Occipital lobe (tissue), 2 donors: ENCODE data around the gene PCDHA2. TPM values are rescaled to one million over a fixed set of nuclear protein-coding genes. Genes with fewer than 3 reads are reported as not detected.
"Not testable (repeated sequence)": the region's sequence is repeated elsewhere in the genome, so short reads cannot be mapped to it uniquely, and the experiment has no call there.

Experiments used
- DNase-seq: peaks from one replicate; lab custom pipeline; 2025; lab: John Stamatoyannopoulos, UW
- total RNA-seq: library from RNA; depleted of rRNA; stranded (reverse); fragments of >200 nt; gene quantifications from one replicate; pipeline ENCODE4 v1.2.3, GENCODE V29; 2014

The PCDHA2 gene
- total RNA-seq, result 11.5 TPM

DNA sequence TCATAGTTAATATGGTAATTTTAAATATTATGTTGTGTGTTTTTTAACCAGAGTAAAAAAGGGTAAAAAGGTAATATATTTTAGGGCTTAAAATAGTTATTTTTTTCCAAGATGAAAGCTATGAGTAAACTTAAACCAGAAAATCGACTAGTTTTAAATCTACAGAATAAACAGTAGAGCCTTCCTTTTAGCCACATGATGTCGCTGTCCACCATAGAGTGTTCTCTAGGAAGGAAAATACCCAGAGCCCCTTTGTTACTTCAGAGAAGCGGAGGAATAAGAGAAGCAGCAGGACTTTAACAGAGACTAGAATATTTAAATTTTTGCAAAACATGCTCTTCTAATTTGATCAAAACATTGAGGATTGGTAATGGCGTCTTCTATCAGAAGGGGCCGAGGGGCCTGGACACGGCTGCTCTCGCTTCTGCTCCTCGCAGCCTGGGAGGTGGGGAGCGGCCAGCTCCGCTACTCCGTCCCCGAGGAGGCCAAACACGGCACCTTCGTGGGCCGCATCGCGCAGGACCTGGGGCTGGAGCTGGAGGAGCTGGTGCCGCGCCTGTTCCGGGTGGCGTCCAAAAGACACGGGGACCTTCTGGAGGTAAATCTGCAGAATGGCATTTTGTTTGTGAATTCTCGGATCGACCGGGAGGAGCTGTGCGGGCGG, at the start of gene PCDHA2:
Gene PCDHA2, plus strand, starts transcription at position 258 of the 664 bp plus-strand sequence.
- no peak for DNase-seq

DNA sequence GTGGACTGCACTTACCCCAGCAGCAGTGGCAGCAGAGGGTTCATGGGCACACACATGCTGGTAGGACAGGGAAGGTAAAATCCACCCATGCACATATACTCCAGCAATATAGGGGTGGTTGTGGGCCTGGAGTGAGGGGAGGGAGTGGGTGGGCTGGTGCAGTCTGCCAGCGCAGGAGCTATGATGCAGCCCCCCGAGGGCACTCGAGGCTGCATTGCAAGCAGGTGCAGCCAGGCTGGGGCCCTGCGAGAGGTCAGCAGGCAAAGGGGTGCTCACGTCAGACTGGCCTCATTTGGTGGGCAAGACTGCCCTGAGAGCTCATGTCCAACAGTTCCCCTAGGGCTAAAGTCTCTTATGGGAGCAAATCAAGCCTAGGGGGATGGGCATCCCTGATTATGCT, 41.1 kb upstream of the PCDHA2 start:
- DNase-seq, result no peak

DNA sequence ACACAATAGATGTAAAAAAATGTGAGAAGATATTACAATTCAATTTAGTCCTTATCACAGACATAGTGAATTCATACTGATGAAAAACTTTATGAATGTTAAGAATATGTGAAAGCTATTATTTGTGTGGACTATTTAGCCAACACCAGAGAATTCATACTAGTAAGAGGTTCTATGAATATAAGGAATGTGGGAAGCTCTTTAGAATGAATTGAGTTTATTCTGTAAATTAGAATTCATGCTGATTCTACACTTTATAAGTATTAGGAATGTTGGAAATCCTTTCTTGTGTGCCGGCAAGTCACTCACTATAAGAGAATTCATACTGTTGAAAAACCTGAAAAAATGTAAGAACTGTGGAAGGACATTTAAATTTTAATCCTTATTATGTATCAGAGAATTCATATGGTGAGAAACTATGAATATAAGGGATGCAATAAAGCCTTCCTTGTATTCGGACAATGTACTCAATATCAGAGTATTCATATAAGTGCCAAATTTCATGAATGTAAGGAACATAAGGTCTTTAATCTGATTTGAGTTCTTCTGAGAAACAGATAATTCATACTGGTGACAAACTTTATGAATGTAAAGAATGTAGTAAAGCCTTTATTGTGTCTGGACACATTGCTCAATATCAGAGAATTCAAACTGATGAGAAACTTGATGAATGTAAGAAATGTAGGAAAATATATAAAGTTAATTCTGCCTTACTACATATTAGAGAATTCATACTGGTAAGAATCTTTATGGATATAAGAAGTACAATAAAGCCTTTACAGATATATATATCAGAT, 30.3 kb upstream of the PCDHA2 start:
- no peak for DNase-seq

DNA sequence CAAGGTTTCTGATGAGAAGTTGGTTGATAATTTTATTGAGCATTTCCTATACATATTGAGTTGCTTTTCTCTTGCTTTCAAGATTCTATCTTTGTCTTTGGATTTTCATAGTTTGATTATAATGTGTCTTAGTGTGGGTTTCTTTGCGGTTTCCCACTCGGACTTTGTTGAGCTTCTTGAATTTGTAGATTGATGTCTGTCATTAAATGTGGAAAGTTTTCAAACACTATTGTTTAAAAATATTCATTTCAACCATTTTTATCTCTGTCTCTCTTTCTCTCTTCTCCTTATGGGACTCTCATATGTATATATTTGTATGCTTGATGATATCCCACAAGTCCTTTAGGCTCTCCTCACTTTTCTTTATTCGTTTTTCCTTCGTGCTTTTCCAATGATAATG, 27.2 kb upstream of the PCDHA2 start:
- DNase-seq, result no peak

DNA sequence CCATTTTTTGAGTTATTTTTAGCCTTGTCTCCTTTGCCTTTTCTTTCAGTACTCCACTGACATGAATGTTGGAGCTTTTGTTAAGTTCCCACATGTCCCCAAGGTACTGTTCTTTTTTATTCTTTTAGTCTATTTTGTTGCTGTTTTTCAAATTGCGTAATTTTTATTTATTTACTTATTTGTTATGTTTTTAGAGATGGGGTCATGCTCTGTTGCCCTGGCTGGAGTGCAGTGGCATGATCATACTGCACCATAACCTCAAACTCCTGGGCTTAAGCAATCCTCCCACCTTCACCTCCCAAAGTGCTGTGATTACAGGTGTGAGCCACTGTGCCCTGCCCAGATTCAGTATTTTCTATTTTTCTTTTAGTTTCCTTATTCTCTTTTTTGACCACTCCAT, 14.1 kb upstream of the PCDHA2 start:
- no peak for DNase-seq

DNA sequence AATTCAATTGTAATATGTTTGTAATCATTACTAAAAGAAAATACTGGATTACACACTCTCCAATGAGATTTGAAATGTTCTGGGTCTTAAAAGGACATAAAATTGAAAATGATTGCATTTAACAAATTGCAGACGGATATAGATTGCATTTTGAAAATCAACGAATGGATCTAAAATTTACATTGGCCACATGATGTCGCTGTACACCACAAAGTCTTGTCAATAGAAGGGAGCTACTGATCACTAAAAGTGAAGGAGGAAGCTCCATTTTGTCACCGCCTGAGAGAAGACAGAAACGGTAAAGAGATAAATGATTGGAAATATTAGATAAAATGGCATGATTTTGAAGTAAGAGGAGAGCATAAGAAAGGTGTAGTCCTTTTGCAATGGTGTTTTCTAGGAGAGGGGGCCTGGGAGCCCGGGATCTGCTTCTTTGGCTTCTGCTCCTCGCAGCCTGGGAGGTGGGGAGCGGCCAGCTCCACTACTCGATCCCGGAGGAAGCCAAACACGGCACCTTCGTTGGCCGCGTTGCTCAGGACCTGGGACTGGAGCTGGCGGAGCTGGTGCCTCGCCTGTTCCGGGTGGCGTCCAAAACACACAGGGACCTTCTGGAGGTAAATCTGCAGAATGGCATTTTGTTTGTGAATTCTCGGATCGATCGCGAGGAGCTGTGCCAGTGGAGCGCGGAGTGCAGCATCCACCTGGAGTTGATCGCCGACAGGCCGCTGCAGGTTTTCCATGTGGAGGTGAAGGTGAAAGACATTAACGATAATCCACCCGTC, 8.6 kb upstream of the PCDHA2 start, which contains the start of gene PCDHA1:
Gene PCDHA1, plus strand, starts transcription at position 236 of the 782 bp plus-strand sequence.
- no peak for DNase-seq

DNA sequence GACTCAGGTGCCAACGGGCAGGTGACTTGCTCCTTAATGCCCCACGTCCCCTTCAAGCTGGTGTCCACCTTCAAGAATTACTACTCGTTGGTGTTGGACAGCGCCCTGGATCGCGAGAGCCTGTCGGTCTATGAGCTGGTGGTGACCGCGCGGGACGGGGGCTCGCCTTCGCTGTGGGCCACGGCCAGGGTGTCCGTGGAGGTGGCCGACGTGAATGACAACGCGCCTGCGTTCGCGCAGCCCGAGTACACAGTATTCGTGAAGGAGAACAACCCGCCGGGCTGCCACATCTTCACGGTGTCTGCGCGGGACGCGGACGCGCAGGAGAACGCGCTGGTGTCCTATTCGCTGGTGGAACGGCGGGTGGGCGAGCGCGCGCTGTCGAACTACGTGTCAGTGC, 7.2 kb upstream of the PCDHA2 start:
- not testable (repeated sequence) for DNase-seq

DNA sequence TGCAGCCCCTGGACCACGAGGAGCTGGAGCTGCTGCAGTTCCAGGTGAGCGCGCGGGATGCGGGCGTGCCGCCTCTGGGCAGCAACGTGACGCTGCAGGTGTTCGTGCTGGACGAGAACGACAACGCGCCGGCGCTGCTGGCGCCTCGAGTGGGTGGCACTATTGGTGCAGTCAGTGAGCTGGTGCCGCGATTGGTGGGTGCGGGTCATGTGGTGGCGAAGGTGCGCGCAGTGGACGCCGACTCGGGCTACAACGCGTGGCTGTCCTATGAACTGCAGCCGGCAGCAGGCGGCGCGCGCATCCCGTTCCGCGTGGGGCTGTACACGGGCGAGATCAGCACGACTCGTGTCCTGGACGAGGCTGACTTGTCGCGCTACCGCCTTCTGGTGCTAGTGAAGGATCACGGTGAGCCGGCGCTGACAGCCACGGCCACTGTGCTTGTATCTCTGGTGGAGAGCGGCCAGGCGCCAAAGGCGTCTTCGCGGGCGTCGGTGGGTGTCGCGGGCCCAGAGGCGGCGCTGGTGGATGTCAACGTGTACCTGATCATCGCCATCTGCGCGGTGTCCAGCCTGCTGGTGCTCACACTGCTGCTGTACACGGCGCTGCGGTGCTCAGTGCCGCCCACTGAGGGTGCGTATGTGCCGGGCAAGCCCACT, 6.7 kb upstream of the PCDHA2 start:
- DNase-seq, result not testable (repeated sequence)

DNA sequence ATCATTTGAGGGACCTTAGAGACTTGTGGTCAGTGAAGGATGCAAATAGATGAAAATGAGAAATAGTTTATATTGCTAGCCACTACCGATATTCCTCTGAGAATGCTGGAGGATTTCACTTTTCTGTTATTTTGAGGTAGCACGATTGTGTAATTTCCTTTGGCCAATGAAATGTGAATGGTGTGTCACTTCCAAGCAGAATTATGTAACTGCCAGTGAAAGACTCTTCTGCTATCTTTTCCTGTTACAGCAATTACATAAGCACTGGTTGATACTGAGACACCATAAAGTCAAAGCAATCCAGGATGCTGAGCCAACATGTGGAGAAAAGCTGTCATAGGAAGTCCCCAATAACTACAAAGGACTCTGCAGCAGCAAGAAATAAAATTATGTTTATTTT, 3.6 kb upstream of the PCDHA2 start:
- DNase-seq, result no peak

DNA sequence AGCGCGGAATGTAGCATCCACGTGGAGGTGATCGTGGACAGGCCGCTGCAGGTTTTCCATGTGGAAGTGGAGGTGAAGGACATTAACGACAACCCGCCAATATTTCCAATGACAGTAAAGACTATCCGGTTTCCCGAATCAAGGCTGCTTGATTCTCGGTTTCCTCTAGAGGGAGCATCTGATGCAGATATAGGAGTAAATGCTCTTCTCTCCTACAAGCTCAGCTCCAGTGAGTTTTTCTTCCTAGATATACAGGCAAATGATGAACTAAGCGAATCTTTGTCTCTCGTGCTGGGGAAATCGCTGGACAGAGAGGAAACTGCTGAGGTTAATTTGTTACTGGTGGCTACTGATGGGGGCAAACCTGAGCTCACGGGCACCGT, 598 bp downstream of the PCDHA2 start:
- DNase-seq, result no peak

DNA sequence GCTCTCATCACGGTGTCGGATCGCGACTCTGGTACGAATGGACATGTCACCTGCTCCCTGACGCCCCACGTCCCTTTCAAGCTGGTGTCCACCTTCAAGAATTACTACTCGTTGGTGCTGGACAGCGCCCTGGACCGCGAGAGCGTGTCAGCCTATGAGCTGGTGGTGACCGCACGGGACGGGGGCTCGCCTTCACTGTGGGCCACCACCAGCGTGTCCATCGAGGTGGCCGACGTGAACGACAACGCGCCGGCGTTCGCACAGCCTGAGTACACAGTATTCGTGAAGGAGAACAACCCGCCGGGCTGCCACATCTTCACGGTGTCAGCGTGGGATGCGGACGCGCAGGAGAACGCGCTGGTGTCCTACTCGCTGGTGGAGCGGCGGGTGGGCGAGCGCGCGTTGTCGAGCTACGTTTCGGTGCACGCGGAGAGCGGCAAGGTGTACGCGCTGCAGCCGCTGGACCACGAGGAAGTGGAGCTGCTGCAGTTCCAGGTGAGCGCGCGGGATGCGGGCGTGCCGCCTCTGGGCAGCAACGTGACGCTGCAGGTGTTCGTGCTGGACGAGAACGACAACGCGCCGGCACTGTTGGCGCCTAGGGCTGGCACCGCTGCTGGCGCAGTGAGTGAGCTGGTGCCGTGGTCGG, 1.5 kb downstream of the PCDHA2 start:
- not testable (repeated sequence) for DNase-seq

DNA sequence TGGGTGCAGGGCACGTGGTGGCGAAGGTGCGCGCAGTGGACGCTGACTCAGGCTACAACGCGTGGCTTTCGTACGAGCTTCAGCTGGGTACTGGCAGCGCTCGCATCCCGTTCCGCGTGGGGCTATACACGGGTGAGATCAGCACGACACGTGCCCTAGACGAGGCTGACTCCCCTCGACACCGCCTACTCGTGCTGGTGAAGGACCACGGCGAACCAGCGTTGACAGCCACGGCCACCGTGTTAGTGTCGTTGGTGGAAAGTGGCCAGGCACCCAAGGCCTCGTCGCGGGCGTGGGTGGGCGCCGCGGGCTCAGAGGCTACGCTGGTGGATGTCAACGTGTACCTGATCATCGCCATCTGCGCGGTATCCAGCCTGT, 2.1 kb downstream of the PCDHA2 start:
- no peak for DNase-seq

DNA sequence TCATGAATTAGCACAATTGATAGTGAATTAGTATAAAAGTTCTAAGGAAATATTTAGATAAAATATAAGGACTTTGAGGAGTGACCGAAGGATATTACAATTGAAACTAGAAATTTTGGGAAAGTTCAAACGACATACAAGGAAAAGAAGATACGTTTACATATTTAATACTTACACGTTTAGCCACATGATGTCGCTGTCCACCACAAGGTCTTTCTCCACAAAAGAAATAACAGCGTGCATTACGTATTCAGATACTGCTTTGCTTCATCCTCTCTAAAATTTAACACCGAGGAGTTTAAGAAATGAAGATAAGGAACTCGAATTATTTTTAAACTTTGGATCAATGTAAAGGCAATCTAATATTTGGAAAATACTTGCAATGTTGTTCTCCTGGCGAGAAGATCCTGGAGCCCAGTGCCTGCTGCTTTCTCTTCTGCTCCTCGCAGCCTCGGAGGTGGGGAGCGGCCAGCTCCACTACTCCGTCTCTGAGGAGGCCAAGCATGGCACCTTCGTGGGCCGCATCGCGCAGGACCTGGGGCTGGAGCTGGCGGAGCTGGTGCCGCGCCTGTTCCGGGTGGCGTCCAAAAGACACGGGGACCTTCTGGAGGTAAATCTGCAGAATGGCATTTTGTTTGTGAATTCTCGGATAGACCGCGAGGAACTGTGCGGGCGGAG, 6.3 kb downstream of the PCDHA2 start, which contains the start of gene PCDHA3:
Gene PCDHA3, plus strand, starts transcription at position 242 of the 678 bp plus-strand sequence.
- no peak for DNase-seq

DNA sequence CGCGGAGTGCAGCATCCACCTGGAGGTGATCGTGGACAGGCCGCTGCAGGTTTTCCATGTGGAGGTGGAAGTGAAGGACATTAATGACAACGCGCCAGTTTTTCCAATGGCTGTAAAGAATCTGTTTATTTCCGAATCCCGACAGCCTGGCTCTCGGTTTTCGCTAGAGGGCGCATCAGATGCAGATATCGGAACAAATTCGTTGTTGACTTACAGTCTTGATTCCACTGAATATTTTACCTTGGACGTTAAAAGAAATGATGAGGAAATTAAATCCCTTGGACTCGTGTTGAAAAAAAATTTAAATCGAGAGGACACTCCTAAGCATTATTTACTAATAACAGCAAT, 6.8 kb downstream of the PCDHA2 start:
- no peak for DNase-seq

DNA sequence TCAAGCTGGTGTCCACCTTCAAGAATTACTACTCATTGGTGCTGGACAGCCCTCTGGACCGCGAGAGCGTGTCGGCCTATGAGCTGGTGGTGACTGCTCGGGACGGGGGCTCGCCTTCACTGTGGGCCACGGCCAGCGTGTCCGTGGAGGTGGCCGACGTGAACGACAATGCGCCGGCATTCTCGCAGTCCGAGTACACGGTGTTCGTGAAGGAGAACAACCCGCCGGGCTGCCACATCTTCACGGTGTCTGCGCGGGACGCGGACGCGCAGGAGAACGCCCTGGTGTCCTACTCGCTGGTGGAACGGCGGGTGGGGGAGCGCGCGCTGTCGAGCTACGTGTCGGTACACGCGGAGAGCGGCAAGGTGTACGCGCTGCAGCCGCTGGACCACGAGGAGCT, 7.7 kb downstream of the PCDHA2 start:
- DNase-seq, result not testable (repeated sequence)

DNA sequence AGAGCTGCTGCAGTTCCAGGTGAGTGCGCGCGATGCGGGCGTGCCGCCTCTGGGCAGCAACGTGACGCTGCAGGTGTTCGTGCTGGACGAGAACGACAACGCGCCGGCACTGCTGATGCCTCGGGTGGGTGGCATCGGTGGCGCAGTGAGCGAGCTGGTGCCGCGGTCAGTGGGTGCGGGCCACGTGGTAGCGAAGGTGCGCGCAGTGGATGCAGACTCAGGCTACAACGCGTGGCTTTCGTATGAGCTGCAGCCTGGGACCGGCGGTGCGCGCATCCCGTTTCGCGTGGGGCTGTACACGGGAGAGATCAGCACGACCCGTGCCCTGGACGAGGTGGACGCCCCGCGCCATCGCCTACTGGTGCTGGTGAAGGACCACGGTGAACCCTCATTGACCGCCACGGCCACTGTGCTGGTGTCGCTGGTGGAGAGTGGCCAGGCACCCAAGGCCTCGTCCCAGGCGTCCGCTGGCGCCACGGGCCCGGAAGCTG, 8.2 kb downstream of the PCDHA2 start:
- no peak for DNase-seq

DNA sequence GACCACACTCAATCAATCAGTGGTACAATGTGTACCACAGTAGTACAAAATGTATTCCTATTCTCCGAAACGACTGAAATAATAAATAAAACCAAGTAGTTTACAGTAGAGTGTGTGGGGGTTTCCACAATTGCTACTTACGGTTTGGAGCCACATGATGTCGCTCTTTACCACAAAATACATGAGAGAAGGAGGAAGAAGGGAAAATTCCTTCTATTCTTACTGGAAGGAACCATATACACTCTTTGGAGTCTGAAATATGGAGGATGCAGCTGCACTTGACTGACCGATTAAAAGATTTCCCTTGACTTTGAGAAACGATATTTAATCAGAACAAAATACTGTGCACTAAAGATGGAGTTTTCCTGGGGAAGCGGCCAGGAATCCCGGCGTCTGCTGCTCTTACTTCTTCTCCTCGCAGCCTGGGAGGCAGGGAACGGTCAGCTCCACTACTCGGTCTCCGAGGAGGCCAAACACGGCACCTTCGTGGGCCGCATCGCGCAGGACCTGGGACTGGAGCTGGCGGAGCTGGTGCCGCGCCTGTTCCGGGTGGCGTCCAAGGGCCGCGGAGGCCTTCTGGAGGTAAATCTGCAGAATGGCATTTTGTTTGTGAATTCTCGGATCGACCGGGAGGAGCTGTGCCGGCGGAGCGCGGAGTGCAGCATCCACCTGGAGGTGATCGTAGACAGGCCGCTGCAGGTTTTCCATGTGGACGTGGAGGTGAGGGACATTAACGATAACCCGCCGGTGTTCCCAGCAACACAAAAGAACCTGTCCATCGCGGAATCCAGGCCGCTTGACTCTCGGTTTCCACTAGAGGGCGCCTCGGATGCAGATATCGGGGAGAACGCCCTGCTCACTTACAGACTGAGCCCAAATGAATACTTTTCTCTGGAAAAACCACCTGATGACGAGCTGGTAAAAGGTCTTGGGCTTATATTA, 12.5 kb downstream of the PCDHA2 start, which contains the start of gene PCDHA4:
Gene PCDHA4, plus strand, starts transcription at position 235 of the 942 bp plus-strand sequence.
- DNase-seq, result no peak

DNA sequence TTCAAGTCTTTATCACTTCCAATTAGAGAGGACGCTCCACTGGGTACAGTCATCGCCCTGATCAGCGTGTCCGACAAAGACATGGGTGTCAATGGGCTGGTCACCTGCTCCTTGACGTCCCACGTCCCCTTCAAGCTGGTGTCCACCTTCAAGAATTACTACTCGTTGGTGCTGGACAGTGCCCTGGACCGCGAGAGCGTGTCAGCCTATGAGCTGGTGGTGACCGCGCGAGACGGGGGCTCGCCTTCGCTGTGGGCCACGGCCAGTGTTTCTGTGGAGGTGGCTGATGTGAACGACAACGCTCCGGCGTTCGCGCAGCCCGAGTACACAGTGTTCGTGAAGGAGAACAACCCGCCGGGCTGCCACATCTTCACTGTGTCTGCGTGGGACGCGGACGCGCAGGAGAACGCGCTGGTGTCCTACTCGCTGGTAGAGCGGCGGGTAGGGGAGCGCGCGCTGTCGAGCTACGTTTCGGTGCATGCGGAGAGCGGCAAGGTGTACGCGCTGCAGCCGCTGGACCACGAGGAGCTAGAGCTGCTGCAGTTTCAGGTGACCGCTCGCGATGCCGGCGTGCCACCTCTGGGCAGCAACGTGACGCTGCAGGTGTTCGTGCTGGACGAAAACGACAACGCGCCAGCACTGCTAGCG, 13.7 kb downstream of the PCDHA2 start:
- DNase-seq, result not testable (repeated sequence)

DNA sequence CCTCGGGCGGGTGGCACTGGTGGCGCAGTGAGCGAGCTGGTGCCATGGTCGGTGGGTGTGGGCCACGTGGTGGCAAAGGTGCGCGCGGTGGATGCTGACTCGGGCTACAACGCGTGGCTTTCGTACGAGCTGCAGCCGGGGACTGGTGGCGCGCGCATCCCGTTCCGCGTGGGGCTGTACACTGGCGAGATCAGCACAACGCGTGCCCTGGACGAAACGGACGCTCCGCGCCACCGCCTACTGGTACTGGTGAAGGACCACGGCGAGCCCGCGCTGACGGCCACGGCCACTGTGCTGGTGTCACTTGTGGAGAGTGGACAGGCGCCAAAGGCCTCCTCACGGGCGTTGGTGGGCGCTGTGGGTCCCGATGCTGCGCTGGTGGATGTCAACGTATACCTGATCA, 14.2 kb downstream of the PCDHA2 start:
- no peak for DNase-seq
